GM21786 (cell line): ENCODE results near the gene COL28A1.
A peak's percentile ranks its signal among the peaks of the same experiment; 100 is the strongest.
"Not testable (repeated sequence)": the region's sequence is repeated elsewhere in the genome, so short reads cannot be mapped to it uniquely, and the experiment has no call there.

Experiments
- ATAC-seq: cut with Tn5 transposase; IDR thresholded peaks from one replicate; pipeline ENCODE4 v1.9.1; 2021; ENCODE audit not compliant: unreplicated experiment

Gene COL28A1

DNA sequence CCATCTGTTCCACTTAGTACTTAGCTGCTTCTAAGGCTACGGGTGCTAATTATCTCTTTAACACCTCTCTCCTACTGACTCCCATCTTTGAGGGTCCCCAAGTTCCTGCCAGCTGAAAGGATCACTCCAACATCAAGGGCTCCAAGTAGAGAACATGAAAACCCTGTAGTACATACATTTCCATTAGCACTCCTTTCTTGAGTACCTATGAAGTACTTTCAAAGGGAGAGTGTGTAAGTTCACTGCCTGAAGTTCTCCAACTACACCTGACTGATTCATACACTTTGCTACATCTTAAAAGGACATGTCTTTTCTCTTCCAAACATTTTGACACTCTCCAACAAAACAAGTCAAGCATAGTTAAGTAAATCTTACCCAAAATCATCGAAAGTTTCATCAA is 113.8 kb downstream of the COL28A1 start:
- no peak for ATAC-seq

DNA sequence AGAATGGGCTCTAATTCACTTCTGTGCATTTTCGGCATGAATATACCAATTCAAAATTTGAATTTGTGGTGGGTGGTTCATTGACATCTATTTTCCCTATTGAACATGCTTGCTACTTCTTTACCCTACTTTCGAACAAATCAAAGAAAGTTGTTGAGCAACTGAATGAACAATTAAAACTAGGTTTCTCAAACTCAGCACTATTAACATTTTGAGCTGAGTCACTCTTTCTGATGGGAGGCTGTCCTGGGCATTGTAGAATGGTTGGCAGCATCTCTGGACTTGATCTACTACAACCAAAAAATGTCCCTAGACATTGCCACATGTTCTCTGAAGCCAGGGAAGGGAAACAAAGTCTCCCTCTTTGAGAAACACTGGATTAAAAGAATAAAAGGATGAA is 116.7 kb downstream of the COL28A1 start:
- no peak for ATAC-seq

DNA sequence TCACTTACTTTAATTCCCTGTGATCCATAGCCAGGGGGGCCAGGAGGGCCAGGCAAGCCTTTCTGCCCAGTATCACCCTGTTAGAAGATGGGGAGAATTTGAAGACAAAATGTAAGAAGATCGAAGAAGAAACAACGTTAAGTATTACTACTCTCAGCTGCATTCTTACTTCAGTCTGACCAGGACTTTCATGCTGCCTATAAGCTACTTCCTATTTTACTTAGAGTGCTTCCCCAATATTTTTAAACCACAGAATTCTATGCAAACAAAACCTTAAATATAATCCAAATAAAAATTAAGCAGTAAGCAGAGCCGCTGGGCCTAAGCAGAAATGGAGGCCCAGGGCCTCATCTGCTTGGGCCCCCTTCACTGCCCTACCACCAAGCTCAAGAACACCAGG is 117.8 kb downstream of the COL28A1 start:
- ATAC-seq: no peak

DNA sequence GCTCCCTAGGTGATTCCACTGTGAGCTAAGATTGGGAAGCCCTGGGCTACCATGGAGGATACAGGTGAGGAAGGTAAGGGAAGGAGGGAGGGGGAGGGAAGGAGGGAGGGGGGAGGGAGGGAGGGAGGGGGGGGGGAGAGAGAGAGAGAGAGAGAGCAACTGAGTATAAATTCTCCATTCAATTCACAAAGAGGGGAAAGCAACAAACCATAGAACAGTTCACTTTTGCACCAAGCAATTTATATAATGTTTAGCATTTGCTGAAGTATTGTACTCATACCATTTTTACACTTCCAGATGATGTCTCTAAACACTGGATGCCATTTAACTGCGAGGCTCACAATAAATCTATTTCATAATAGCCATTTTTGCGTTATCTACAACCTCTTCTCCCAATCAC is 118.3 kb downstream of the COL28A1 start:
- ATAC-seq: no peak

DNA sequence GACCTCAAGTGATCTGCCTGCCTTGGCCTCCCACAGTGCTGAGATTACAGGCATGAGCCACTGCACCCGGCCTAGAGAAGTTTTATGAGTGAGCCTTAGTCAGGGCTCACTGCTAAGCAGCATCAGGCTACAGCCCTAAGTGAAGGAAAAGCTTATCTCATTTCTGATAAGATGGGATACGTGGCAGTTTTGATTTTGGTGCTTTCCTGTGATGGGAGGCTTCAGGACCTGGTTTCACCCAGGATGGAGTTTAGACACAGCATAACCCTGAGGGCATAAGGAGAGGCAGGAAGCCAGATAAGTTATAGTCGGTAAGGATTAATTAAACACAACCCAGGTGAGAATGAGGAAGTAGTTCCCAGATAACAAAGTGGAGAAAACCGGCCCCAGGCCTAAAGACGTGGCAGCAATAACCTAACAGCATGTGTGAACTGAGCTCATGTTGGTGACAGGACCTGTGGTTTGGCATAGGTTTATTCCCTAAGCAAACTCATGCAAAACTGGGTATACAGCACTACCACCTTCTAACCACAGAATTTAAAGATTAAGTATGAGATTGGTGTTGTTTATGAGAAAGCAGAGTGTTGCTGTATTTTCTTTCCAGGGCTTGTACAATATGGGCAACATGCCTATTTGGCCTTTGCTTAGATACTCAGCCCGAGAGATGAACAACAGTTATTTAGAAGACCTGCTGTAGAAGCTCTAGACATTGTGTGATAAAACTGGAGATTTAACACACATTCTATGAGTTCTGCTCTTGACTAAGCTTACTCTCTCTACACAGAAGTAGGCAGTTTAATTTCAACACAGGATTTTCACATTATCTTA is 119.4 kb downstream of the COL28A1 start:
- ATAC-seq: peak; percentile 79

DNA sequence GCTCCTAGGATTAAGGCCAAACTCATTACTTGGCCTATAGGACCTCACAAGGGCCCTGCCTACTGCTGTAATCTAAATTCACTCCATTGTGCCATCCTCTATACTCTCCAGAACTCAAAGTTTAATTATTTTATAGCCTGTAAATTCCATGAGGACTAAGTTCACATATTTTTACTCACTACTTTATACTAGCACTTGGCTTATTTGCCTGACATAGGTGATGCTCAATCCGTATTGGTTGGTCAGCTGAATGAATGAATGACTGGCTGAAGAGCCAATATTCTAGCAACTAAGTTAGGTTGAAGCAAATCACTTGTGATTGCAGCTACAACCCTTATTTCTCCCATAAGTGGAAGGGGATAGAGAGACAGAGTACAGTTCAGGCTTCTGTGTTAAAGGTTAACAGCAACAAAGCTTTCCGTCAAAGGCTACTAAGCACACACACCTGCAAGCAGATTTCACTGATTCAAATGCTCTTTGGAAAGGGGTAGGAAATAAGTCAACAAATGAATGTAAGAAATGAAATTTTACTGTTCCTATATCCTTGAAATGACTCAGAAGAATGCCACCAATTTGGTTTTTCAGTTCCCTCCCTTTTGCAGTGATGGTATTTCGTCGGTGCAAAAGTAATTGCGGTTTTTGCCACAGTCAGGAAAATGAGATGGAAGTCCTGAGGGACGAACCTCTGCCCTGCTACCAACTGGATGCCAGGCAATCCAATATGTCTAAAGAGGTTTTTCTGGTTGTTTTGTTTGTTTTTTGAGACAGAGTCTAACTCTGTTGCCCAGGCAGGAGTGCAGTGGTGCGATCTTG is 120.7 kb downstream of the COL28A1 start:
- ATAC-seq: no peak

DNA sequence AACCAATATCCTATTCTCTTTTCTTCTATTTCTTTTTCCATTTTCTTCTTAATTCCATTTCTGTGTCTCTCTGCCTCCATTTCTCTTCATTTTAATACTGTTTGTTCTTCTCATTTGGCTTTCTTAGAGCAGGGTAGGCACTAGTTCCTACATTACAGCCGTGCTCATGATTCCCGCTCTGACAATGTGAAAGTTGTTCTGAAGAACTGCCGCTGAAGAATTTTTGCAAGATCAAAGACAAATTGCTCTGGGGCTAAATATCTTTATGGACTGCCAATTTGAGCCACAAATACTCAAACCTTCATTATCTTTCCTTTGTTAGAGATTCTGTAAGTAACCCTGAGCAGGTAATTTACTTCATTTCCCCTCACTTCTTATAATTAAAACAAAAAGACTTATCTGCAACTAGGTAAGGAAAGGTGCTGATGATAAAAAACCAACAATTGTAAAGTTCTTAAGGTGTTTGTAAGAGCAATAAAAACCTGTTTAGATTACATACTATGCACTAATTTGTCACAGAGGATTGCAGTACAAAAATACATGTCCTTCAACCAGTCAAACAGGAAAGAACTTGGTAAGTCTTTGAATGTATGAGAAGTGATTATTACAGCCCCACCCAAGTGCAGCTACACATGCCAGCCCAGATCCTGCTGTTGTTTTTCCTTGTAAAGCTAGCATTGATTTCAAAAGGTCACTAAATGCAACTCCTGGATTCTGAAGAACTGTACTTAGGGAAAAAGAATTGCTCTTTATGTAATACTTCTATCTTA is 127.5 kb downstream of the COL28A1 start:
- no peak for ATAC-seq

DNA sequence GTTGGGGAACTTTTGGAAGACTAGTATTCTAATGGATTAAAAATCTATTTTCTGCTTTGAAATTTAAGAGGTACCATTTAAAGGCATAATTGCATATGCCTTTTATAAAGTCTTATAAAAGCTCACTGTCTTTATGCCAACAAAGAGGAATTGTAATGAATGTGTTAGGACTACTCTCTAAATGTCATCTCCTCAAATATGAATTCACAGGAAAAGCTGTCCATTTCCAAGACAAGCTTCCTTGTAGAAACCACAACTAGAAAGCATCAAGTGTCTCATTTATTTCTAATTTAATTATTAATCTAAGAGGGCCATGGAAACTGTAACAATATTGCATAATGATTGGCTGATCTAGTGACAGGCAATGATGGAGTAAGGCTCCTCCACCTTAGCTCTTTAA is 130.2 kb downstream of the COL28A1 start:
- ATAC-seq: no peak

DNA sequence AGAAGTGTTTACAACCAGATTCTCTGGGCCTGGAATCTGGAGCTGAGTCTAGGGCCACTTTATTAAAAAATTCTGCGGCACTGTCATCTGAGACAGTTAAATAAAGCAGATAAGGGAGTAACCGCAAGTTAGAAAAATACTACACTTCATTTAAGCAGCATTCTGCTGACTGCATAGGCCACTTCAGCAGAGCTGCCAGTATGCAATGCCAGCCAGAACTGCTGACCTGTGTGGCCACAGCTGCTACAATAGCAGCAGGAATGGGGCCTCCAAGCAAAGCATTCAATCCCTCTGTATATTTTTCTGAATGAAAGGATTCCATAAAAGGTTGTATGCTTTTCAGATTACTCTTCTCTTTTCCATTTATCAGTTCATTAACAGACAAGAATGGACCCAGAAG is 136.0 kb downstream of the COL28A1 start:
- no peak for ATAC-seq

DNA sequence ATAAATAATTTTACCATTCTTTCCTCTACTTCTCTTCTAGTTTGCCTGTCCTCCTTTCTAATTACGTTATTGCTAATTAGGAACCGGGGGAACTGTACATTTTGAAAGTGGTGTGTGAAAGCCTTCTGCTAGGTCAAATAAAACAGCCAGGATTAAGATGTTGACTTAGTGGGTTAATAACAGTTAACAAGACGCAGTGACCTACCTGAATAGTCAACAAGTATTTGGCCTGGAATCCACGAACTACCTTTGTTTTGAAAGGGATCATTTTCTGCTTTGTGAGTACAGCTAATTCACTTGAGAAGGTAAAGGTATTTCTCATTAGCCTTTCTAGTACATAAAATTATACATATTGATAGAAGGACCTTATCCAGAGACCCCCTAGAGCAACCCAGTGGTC is 139.9 kb downstream of the COL28A1 start:
- no peak for ATAC-seq

DNA sequence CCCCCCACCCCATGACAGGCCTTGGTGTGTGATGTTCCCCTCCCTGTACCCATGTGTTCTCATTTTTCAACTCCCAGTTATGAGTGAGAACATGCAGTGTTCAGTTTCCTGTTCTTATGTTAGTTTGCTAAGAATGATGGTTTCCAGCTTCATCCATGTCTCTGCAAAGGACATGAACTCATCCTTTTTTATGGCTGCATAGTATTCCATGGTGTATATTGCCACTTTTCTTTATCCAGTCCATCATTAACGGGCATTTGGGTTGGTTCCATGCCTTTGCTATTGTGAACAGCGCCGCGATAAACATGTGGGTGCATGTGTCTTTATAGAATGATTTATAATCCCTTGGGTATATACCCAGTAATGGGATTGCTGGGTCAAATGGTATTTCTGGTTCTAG is 147.5 kb downstream of the COL28A1 start:
- not testable (repeated sequence) for ATAC-seq

DNA sequence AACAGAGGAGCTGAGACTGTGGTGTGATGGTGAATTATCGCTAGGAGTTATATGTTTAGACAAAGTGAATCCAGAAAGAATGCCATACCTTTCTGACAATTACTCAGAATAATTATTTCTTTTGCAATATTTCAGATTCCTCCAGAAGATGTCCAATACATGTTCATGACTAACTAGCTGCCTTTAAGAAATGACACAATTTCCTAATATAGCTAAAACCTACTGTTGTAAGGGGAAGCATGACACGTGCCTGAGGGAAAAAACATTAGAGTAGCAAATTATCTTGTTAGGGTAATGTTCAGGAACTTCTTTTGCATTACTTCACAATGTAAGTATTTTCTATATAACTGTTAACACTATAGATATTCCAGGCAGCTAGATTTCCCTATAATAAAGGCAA is 150.3 kb downstream of the COL28A1 start:
- ATAC-seq: no peak

DNA sequence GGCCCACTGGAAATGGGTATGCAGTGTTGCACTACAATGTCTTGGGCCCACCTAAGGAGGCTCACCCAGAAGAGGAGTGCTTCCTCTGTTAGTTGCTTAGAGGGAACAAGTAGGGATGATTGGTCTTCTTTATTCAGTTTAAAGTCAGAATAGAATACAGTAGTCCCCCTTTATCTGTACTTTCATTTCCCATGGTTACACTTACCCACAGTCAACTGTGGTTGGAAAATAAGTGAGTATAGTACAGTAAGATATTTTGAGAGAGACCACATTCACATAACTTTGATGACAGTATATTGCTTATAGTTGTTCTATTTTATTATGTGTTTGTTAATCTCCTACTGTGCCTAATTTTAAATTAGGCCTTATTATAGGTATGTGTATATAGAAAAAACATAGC is 151.4 kb downstream of the COL28A1 start:
- ATAC-seq: no peak

DNA sequence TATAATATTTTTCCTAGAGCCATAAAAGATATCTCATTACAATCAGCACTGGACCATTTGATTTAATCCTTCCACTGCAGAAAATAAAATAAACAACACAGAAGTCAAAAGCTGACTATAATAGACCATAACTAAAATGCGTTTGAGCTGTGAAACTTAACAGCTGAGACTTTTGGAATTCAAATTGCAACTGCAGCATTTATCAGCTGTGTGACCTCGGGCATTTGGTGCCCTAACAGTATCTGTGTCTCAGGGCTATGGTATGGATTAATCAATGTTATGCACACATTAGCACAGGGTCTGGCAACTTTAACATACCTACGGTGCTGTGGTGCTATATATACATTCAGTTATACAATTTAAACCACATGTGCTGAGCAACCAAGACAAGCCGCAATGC is 160.1 kb downstream of the COL28A1 start:
- no peak for ATAC-seq

DNA sequence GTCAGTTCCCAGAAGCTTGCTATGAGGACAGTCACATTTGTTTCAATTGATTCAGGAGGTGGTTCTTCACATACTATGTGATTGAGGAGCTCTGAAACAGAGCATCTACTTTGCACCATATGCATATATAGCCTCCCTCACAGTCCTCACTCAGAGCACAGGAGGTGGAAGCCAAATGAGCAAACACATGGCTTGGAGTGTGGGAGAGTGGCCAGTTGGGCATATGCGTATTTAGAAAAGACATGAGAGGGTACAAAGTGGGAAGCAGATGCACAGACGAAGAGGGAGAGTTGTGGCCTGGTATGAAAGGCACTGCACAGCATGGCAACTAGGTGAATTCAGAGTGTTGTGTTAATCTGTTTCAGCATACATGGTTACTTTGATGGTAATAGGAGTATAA is 165.6 kb downstream of the COL28A1 start:
- no peak for ATAC-seq

DNA sequence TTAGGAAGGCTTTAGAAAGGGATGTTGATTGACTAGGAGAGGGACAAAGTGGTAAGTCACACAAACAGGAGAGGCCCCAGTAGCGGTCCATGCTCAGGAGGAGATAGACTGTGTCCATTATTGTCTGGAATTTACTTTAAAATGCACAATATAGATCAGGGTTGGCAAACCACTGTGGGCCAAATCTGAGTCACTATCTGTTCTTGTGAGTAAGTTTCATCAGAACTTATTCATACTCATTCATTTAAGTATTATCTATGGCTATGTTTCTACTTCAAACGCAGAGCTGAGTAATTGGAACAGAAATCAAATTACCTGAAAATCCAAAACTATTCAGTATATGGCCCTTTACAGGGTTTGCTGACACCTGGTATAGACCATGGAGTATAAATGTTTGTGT is 166.5 kb downstream of the COL28A1 start:
- no peak for ATAC-seq

DNA sequence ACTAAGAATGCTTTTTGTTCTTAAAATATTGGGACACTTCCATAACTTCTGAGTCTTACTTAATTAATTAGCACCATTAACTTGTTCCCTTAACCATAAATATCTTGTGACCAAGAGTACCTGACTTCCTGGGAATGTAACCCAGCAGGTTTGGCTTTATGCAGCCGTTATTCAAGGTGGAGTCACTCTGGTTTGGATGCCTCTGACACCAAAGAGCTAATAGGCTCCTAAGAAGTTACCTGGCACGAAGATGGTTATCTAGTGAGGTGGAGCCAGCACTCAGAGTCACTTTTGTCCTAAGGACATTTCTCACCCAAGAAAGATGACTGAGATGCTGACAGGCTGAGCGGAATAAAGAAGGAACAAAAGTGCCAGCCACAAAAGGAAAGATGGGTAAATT is 181.0 kb downstream of the COL28A1 start:
- ATAC-seq: no peak

DNA sequence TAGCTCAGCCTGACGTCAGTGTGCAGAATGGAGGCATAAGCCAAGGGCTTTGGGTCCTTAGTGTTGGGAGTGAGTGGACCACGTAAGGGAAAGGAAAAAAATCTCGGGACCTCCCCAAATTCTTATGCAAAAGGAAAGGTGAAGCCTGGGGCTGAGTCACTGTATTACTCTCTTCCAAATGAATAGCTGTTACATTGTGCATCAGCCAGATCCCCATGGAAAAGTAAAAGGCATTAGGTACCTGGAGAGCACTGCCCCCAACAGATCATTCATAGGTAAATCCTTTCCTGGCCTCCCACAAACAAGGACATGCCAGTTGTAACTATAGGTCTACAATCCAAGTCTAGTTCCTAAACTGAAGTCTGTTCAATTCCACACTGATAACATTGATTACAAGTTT is 182.8 kb downstream of the COL28A1 start:
- no peak for ATAC-seq

DNA sequence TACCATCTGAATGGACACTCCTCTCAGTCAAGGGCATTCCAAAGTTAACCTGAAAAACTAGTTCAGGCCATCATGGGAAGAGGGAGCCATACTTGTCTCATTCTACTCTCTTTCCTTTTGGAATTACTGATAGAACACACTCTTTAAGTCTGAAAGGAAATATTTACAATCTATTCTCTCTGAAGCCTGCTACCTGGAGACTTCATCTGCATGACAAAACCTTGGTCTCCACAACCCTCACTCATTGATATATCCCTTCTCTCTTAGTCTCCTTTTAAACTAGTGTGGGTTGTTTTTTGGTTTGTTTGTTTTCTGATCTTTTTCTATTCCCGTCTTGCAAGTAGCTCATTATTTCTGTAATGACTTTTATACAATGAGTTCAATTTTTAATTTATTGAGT is 183.8 kb downstream of the COL28A1 start:
- ATAC-seq: no peak

DNA sequence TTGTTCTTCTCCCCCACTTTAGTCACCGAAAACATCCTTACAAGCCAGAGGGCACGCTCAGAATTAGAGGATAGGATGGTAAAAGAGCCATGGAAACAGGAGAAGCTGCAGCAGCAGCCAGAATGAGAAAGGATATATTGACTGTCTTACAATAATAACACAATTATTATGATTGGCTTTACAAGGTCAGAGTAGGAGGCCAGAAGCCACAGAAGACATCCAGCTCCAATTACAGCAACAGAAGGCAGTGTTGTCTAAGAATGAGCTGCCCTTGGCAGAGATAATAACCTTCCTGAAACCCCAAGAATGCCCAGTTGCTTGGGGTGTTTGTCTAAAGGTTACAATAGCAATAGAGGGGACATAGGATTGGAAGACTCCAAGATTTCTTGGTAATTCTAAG is 184.5 kb downstream of the COL28A1 start:
- ATAC-seq: no peak

DNA sequence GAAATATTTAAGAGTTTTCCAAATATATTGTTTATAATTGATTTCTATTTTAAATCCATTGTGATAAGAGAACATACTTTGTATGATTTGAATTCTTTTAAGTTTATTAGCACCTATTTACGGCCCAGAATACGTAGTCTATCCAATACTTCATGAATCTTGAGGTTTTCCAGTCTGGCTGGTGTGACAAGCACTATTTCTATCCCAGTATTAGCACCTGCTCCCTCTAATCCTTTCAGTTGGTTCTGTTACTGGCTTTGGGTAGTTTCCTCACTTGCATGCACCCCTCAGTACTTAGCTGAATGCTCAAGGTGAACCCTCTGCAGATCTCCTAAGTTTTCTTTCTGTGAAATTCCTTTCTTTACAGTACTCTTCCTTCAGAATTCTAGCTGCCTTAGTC is 186.5 kb downstream of the COL28A1 start:
- ATAC-seq: no peak

DNA sequence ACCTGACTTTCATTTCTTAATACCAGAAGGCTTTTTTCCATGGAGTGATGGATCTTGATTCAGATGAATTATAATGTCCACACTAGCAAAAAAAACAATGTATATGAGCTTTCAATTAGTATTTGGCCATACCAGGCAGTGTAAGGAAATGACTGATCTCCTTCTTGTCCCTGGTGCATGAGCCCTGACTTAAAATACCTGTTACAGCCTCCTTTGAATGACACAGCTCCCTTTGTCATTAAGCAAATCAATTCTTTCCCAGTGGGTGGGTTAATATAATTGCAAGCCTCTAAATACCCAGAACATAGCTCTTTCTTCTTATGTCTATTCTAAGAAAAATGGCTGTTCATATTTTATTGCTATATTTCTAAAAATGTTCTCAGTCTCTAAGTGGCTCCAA is 188.6 kb downstream of the COL28A1 start:
- ATAC-seq: no peak
